NCI-H345 (cell line): ENCODE results near the gene GMPR2.

Experiments used
- DNase-seq: peaks from one replicate; lab custom pipeline; 2025; lab: John Stamatoyannopoulos, UW

The GMPR2 gene

GRCh38 chr14:24252289-24253124, 19.8 kb downstream of the GMPR2 start:
- DNase-seq, result no peak

GRCh38 chr14:24253936-24254335, 21.2 kb downstream of the GMPR2 start:
- no peak for DNase-seq

DNA sequence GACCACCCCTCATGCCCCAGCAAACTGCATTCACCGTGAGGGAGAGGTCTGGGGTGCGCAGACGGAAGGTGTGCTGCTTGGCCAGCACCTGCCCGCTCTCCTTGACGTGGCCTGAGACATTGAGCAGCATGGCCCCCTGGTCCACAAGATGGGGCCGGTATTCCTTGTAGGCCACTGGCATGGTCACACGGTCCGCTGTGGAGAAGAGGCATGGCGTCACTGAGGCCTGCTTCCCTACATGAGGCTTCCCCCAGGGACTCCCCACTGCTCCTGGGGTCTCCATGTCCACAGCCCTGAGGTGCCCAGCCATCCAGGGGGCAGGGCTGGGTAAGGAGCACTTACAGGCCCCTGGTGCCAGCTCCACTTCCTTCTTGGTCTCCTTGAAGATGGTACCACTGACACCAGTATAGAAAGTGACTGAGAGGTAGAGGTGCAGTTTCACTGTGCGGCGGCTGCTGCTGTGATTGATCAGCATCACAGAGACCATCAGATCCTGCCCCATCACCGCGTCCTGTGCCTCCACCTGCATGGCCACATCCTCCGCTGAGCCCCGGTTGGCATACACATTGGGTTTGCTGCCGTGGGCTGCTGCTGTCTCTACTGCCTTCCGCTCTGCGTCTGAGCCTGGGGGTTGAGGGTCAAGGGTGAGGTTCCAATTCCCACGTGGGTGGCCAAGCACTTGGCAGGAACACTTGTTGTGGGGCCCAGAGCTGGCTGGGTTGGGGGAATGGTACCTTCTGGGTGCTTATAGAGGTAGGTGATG, 22.1 kb downstream of the GMPR2 start:
- no peak for DNase-seq

DNA sequence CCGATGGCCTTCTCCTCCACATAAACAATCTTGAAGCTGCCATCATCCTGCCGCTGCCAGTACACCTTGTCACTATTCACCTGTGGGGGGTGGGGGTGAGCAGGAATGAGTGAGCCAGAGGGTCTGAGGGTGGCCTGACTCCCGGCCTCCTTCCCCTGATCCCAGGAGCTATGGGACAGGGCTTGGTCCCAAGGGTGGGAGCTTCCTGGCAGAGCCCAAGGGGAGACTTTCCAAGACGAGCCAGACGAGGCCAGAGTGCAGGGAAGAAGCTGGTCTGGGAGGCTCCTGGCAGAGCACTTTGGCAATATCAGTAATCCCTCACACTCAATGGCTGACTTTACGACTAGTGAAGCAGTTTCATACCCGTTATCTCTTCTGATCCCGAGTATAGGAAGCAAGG, 22.7 kb downstream of the GMPR2 start:
- DNase-seq, result no peak

- DNase-seq, result no peak
Observed at GRCh38 chr14:24255931-24256711, 23.4 kb downstream of the GMPR2 start.

DNA sequence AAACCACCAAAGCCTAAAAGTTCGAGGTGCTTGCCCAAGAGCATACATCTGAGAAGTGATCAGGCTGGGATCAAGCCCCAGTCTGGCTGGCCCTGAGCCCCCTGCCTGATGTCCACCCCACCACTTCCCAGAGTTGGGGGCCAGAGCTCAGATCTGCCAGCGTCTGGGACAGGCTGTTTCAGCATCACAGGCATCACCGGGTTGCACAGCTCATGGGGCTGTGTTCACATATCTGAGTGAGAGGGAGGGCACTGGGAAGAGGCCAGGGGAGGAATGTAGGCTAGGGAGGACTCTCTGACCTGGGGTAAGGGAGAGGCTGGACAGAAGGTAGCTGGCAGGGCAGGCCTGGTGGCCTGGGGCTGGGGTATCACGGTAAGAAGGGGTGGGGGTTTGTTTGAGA, 24.2 kb downstream of the GMPR2 start:
- DNase-seq, result no peak

DNA sequence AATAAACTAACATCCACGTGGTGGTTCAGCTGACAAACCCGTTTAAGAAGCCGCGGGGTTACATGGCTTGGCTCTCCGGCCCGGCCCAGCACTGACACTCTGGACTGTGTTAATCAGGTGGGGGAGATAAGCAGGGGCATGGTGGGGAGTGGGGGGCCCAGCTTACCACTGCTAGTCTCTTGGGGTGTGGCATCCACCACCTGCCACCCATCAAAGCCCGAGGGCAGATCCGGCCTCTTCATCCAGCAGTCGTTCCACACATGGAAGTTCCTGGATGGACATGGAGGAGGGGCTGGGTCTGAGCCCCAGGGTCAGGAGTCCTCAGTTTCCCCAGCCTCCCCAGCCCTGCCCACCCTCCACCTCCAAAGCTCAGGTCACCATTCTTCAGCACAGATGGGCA, 25.4 kb downstream of the GMPR2 start:
- no peak for DNase-seq

- no peak for DNase-seq
Observed at GRCh38 chr14:24258548-24259265, 26.0 kb downstream of the GMPR2 start.

DNA sequence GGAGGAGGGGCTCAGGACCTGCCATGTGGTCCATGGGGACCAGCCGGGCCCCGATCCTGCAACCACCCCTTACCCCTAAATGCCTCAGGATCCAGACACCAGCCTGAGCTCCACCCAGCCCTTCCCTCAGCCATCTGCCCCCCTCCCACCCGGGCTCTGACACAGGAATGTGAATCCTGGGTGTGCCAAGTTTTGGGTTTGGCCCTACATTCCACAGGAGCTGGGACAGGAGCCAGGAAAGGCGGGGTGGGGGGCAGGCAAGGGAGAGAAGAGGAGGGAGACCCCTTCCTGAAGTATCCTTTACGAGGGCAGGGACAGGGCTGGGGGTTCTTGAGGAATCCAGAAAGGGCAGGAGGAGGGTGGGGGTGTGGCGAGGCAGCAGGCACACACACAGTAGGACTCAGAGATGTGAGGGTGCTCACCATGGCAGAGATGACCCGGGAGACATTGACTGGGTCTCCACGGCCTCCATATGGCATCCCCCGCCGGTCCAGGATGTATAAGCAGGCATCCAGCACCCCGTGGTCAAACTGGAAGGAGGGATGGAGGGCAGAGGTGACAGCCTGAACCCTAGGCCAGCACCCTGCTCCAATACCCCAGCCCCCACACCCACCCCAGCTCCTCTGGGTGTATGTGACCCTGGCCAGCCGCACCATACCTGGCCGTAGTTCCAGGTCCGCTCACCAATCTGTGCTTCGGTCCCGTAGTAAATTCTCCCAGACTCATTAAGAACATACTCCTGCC, 26.7 kb downstream of the GMPR2 start:
- no peak for DNase-seq

- no peak for DNase-seq
Observed at GRCh38 chr14:24260026-24260779, 27.5 kb downstream of the GMPR2 start.

GRCh38 chr14:24260780-24261157, 28.0 kb downstream of the GMPR2 start:
- DNase-seq, result no peak

- no peak for DNase-seq
Observed at GRCh38 chr14:24261256-24261968, 28.7 kb downstream of the GMPR2 start.

- no peak for DNase-seq
Observed at GRCh38 chr14:24261969-24262327, 29.2 kb downstream of the GMPR2 start.

DNA sequence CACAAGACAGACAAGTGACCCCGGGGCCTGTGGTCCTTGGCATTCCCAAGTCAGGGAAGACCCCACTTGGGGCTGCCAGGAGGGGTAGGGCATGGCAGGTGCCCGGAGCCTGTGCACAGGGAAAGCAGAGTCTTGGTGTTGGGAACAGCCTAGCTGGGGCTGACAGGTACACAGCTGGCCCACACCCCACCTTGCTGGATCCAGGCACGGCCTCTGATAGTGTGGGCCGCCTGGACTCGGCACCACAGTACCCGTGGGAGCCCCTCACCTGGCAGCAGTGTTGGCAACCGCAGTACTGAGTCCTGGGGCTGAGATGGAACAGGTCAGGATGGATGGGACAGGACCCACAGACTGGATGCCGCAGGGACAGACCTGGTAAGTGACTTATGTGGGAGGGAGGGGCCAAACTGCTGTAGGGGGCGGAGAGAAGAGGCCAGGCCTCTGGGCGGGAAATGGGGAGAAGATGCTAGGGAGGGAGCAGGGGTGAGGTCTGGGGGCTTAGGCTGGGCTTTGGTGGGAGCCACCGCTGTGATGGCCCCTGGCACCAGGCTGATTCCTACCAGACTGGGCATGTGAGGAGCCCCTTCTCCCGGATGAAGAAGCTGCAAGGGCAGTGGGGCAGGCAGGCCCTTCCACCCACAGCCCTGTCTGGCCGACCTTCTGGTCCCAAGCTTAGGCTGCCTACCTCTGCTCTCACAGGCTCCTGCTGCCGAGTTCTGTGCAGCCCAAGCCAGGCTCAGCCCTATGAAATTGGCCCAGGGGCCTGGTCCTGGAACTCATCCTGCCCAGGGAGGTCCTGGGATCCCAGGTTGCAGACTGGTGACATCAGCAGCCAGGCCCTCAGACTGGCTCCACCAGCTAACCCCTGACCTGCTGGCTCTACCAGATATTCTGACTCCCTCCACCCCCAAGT, 30.3 kb downstream of the GMPR2 start, which contains the start of gene TGM1:
Gene TGM1 (minus strand): TSS at position 357 of the 913 bp plus-strand sequence. CDS start 825 bp downstream, outside the sequence.
- no peak for DNase-seq

DNA sequence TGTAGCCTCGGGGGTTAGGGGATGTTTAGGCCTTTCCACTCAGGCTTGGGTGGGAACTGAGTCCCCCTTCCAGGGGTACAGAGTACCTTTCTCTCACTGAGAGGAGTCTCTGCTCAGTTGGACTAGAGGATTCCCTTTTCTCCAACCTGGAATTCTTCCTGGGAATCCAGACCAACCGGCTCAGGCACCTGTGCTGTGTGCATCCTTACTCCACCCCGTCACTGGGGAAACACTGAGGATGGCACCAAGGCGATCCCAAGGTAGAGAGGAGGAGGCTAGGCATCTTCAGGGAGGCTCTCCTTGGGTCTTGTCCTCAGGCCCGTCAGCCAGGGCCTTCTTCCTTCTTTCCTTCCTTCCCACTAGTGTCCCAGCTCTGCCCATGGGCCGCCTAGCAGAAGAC, 31.1 kb downstream of the GMPR2 start:
- no peak for DNase-seq

- DNase-seq, result no peak
Observed at GRCh38 chr14:24264298-24264697, 31.6 kb downstream of the GMPR2 start.

GRCh38 chr14:24266344-24267244, 33.9 kb downstream of the GMPR2 start:
- no peak for DNase-seq

DNA sequence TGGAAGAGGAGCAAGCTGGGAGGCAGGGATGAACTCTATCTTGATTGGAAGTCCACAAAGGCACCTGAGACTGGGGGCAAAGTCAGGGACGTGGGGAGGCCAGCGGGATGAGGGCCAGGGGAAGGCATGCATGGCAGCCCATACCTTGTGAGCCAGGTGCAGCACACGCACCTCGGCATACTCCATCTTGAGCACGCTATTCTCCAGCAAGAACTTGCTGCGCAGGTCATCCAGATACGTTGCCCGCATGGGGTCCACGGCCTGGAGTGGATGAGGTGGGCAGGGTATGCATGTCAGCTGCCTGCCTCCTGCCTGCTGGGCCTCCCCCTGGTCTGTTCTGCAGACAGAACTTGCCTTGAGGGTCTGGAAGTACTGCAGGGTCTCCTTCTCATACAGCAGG, 34.8 kb downstream of the GMPR2 start:
- no peak for DNase-seq
